RWPE2 (cell line): Measurements from ENCODE around the gene TTC34.
A peak's percentile ranks its signal among the peaks of the same experiment; 100 is the strongest.

Experiments
- ATAC-seq: fragments of 200-7000 bp; cut with Tn5 transposase; 3 replicates; pipeline ENCODE4 v1.9.1; 2021; ENCODE audit warnings: low read depth
- DNase-seq: peaks from one replicate; pipeline ENCODE4 v3.0.0-alpha.2; 2020; ENCODE audit warnings: low spot score
- H3K27ac ChIP-seq: fragments of 450-650 bp; 2 replicates; pipeline ENCODE4 v1.5.1; 2017; ENCODE audit warnings: mild to moderate bottlenecking; ENCODE audit not compliant: poor library complexity, severe bottlenecking
- H3K27me3 ChIP-seq: fragments of 250-450 bp; sonication (Bioruptor Pico); 2 replicates; pipeline ENCODE4 v1.5.1; 2021; ENCODE audit warnings: mild to moderate bottlenecking, moderate library complexity; ENCODE audit not compliant: insufficient read depth, poor library complexity, severe bottlenecking
- H3K36me3 ChIP-seq: fragments of 250-450 bp; sonication (Bioruptor Pico); 2 replicates; pipeline ENCODE4 v1.5.1; 2020; ENCODE audit warnings: low read depth, mild to moderate bottlenecking, moderate library complexity
- H3K4me1 ChIP-seq: fragments of 250-450 bp; sonication (Bioruptor Pico); 2 replicates; pipeline ENCODE4 v1.5.1; 2021; ENCODE audit warnings: mild to moderate bottlenecking, moderate library complexity; ENCODE audit not compliant: insufficient read depth, poor library complexity, severe bottlenecking
- H3K4me3 ChIP-seq: fragments of 250-450 bp; sonication (Bioruptor Pico); 2 replicates; pipeline ENCODE4 v1.5.1; 2021; ENCODE audit warnings: mild to moderate bottlenecking, moderate library complexity; ENCODE audit not compliant: severe bottlenecking
- H3K9me3 ChIP-seq: fragments of 250-450 bp; sonication (Bioruptor Pico); 2 replicates; pipeline ENCODE4 v1.5.1; 2021; ENCODE audit warnings: mild to moderate bottlenecking, moderate library complexity; ENCODE audit not compliant: severe bottlenecking
- CTCF ChIP-seq: fragments of 450-650 bp; IDR thresholded peaks from one replicate; pipeline ENCODE4 v1.5.1; 2017; ENCODE audit warnings: mild to moderate bottlenecking, moderate library complexity; ENCODE audit not compliant: poor library complexity, severe bottlenecking

Gene TTC34

GRCh38 chr1:2639203-2639602 is 162.3 kb downstream of the TTC34 start:
- Histone ChIP-seq H3K9me3 (peaks cover 11% of the 10 kb centered on the region), H3K4me1 (no peaks in the 10 kb centered on the region), H3K4me3 (no peak overlapping the region), H3K27ac (no peak overlapping the region), H3K27me3 (no peaks in the 10 kb centered on the region), H3K36me3 (no peaks in the 10 kb centered on the region)
- DNase-seq, result peak; percentile 60
- no peak for ATAC-seq
- no peak for TF ChIP-seq CTCF

- TF ChIP-seq CTCF, result no peak
- H3K4me3 ChIP-seq, result no peak overlapping the region
- ATAC-seq, result no peak
- no peak overlapping the region for H3K27ac ChIP-seq
- H3K4me1 ChIP-seq, result no peaks in the 10 kb centered on the region
- H3K9me3 ChIP-seq, result peaks cover 11% of the 10 kb centered on the region
- DNase-seq, result peak; percentile 50
- no peaks in the 10 kb centered on the region for H3K27me3 ChIP-seq
- H3K36me3 ChIP-seq, result no peaks in the 10 kb centered on the region
These were observed 162.9 kb downstream of the TTC34 start for GRCh38 chr1:2638466-2639115.

- Histone ChIP-seq H3K36me3 (no peaks in the 10 kb centered on the region), H3K4me3 (no peak overlapping the region), H3K27me3 (no peaks in the 10 kb centered on the region), H3K9me3 (peaks cover 11% of the 10 kb centered on the region), H3K4me1 (no peaks in the 10 kb centered on the region), H3K27ac (no peak overlapping the region)
- DNase-seq (peak; percentile 47), ATAC-seq (no peak)
- no peak for TF ChIP-seq CTCF
These were observed 163.9 kb downstream of the TTC34 start for GRCh38 chr1:2637442-2638145.

- Histone ChIP-seq H3K4me1 (no peaks in the 10 kb centered on the region), H3K27ac (no peak overlapping the region), H3K4me3 (no peak overlapping the region), H3K36me3 (no peaks in the 10 kb centered on the region), H3K27me3 (no peaks in the 10 kb centered on the region), H3K9me3 (peaks cover 11% of the 10 kb centered on the region)
- DNase-seq, result peak; percentile 40
- no peak for TF ChIP-seq CTCF
- ATAC-seq, result no peak
These were observed 164.8 kb downstream of the TTC34 start for GRCh38 chr1:2636733-2637132.
